ENCODE measurements around the gene CTTNBP2NL. TPM values are rescaled to one million over a fixed set of nuclear protein-coding genes. Genes with fewer than 3 reads are reported as not detected.
A peak's percentile ranks its signal among the peaks of the same experiment; 100 is the strongest.

Gene CTTNBP2NL, protein sequence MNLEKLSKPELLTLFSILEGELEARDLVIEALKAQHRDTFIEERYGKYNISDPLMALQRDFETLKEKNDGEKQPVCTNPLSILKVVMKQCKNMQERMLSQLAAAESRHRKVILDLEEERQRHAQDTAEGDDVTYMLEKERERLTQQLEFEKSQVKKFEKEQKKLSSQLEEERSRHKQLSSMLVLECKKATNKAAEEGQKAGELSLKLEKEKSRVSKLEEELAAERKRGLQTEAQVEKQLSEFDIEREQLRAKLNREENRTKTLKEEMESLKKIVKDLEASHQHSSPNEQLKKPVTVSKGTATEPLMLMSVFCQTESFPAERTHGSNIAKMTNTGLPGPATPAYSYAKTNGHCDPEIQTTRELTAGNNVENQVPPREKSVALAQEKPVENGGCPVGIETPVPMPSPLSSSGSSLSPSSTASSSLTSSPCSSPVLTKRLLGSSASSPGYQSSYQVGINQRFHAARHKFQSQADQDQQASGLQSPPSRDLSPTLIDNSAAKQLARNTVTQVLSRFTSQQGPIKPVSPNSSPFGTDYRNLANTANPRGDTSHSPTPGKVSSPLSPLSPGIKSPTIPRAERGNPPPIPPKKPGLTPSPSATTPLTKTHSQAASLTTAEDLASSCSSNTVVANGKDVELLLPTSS
- total RNA-seq, result 1 to 10 TPM; 4.0 to 7.2 TPM

DNA sequence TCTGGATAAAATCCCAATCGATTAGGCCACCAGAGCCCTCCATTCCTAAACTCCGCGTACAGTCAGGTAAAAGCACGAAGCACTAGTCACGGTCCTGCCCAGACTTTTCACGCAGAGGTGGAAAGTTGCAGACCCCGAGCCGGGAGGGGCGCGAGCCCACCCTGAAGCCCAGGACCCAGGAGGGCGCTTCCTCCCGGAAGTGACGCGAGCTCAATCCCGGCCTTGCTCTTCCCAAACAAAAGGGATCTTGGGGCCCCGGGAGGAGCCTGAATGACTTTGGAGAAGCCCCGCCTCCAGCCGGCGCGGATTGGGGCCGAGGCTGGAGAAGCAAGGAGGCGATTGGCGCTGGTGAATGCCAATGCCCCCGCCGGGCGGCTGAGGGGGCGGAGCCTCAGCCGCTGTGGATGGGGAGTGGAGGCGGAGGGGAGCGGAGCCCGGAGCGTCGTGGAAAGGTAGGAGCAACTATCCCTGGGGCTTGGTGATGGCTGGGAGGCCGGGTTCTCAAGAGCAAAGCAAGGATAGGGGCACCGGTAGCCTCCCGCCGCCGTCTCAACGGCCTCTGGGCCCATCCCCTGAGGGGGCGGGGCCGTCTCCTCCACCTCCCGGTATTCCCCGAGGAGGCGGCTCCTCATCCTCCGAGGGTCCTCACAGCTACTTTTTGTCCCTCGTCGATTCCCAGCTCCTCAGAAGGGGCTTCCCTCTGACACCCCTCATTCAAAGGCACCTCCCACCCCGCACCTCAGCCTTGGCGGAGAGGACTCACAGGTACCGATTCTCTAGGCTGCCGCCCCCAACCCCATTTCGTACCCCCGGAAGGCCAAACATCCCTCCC lies at the start of gene CTTNBP2NL:
TSS of gene CTTNBP2NL (plus strand) at position 394 of the 832 bp plus-strand sequence. CDS start 19,952 bp downstream, outside the sequence.
- H3K27ac Mint-ChIP-seq, result peak within 1 kb of the TSS; percentile 81
- H3K27me3 Mint-ChIP-seq, result peaks cover 7% of the 10 kb centered on the region
- H3K36me3 Mint-ChIP-seq (ENCODE audit: low read depth), result no peaks in the 10 kb centered on the region
- H3K9me3 Mint-ChIP-seq, result no peaks in the 10 kb centered on the region
- peak within 1 kb of the TSS; percentile 94 for H3K4me3 Mint-ChIP-seq
- peak; percentile 91 for ATAC-seq (replicated peaks)
- peaks cover 20% of the 10 kb centered on the region for H3K4me1 Mint-ChIP-seq

DNA sequence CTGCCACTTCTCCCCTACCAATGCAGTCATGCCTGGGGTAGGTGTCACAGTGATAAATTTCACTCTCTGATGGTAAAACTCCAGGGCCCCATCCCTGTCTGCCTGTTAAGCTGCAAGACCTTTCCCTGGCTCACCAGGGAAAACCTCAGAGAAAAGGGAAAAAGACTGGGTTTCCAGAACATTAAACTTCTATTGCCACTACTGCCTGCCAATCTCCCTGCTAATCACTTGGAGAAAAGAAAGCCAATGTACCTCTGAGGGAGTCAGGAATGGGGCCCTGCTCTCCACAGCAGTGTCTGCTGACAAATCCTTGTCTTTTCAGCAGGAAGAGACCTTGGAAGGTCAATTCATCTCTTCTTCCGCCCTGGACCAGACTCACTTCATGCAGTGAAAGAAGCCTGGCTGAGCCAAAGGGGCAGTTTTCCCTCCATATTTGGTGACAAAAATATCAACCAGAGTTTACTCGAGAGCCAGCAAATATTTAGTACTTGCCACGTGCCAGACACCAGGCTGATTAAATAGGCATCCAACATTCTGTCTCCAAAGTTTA lies 49.1 kb upstream of the CTTNBP2NL start:
- Mint-ChIP-seq H3K27me3 (peaks cover 11% of the 10 kb centered on the region), H3K9me3 (peaks cover 5% of the 10 kb centered on the region), H3K4me3 (no peak overlapping the region), H3K27ac (no peak overlapping the region), H3K36me3 (ENCODE audit: low read depth) (no peaks in the 10 kb centered on the region), H3K4me1 (peaks cover 9% of the 10 kb centered on the region)
- no peak for ATAC-seq (replicated peaks)

DNA sequence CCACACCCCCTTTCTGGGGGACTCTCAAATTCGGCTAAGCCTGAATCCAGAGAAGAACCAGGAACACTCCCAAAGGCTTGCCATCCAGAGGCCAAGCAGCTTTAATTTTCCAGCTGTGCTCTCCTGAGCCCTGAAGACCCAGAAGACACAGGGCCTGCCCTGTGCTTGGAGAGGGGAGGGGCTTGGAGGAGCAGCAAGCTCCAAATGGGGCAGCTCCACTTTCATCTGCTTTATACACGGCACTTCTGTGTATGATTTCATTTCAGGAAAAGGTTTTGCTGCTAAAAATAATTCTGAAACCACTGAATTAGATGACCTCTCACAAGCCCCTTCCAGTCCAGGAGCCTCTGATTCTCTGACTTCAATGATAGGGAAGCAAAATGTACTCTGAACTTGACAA lies 39.2 kb upstream of the CTTNBP2NL start:
- no peak overlapping the region for H3K4me3 Mint-ChIP-seq
- no peak for ATAC-seq (replicated peaks)
- no peaks in the 10 kb centered on the region for H3K36me3 Mint-ChIP-seq (ENCODE audit: low read depth)
- H3K4me1 Mint-ChIP-seq, result no peaks in the 10 kb centered on the region
- H3K27me3 Mint-ChIP-seq, result peaks cover 25% of the 10 kb centered on the region
- no peaks in the 10 kb centered on the region for H3K9me3 Mint-ChIP-seq
- H3K27ac Mint-ChIP-seq, result no peak overlapping the region

DNA sequence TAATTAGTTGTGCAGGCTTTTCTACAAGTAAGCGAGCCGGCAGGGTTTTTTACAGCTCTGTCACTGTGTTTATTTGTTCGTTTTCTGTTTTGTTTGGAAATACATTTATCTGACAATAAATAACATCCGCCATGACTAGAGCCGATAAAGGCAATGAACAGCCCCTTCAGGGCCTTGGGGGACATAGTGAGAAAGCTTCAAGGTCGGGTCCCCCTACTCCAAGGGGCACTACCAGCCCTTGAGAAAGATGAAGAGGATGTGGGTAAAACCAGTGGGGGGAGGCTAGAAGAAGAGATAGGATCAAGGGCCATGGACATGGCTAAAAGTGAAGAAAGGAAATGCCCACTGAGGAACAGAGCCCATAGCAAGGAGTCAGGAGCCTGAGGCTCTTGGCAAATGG lies 38.5 kb upstream of the CTTNBP2NL start:
- ATAC-seq (replicated peaks), result no peak
- H3K4me3 Mint-ChIP-seq, result no peak overlapping the region
- no peaks in the 10 kb centered on the region for H3K9me3 Mint-ChIP-seq
- no peak overlapping the region for H3K27ac Mint-ChIP-seq
- no peaks in the 10 kb centered on the region for H3K36me3 Mint-ChIP-seq (ENCODE audit: low read depth)
- peaks cover 24% of the 10 kb centered on the region for H3K27me3 Mint-ChIP-seq
- no peaks in the 10 kb centered on the region for H3K4me1 Mint-ChIP-seq

DNA sequence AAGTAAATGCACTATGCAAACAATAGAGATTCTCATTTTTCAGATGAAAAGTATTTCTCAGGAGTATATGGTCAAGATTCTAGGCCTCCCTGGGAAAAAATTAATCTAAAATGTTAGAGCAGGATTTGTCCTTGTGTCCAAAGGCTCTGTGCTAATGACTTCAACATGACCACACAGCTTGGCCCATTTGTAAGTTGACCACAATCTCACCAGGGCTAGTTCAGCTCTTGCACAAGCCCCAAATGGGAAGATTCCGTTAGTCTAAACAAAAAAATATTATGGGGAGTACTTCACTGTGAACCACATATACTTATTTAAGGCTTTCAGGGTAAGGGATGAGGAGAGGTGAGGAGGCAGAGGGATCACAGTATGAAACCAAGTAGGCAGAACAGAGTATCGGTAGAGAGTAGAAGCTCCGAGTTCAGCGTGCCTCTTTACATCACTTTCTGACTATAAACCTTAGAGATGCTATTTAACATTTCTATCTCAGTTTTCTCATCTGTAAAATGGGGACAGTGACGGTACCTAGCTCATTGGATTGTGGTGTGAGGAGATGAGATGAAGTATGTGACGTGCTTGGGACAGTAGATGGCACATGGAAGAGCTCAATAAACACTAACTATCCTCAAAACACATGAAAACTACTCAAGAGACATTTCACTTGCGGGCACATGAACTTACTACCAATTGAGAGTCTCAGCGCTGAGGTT lies 37.8 kb upstream of the CTTNBP2NL start:
- H3K27me3 Mint-ChIP-seq, result peaks cover 25% of the 10 kb centered on the region
- H3K27ac Mint-ChIP-seq, result no peak overlapping the region
- H3K36me3 Mint-ChIP-seq (ENCODE audit: low read depth), result no peaks in the 10 kb centered on the region
- H3K4me3 Mint-ChIP-seq, result no peak overlapping the region
- H3K9me3 Mint-ChIP-seq, result no peaks in the 10 kb centered on the region
- no peak for ATAC-seq (replicated peaks)
- no peaks in the 10 kb centered on the region for H3K4me1 Mint-ChIP-seq

DNA sequence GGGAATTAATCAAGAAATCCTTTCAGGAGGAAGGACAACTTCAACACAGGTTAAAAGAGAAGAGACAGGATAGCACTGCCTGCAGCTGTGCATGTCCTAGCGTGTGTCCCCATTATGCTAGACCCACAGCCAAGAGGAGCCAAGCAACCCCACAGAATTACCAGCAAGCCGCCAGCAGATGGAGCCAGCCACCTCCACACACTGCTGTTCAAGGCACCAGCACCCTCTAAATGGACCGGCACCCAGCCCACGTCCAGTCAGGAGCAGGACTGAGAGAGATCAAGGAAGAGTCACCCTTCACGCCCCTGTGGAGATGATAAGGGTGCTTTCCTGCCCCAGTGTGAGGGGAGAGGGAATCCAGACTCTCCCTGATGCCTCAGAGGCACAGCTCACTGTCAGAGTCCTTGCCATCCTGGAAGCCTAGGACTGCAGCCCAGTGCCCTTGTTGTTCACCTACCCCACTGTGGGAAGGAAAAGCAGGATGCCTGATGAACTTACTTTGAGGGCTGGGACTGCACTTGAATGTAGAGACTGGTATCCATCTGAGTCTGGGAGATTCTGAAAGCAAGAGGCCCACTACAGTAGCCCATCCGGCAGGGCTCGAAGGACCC lies 37.1 kb upstream of the CTTNBP2NL start:
- peak; percentile 59 for ATAC-seq (replicated peaks)
- Mint-ChIP-seq H3K9me3 (no peaks in the 10 kb centered on the region), H3K4me1 (no peaks in the 10 kb centered on the region), H3K27ac (no peak overlapping the region), H3K27me3 (peaks cover 25% of the 10 kb centered on the region), H3K4me3 (no peak overlapping the region), H3K36me3 (ENCODE audit: low read depth) (no peaks in the 10 kb centered on the region)

DNA sequence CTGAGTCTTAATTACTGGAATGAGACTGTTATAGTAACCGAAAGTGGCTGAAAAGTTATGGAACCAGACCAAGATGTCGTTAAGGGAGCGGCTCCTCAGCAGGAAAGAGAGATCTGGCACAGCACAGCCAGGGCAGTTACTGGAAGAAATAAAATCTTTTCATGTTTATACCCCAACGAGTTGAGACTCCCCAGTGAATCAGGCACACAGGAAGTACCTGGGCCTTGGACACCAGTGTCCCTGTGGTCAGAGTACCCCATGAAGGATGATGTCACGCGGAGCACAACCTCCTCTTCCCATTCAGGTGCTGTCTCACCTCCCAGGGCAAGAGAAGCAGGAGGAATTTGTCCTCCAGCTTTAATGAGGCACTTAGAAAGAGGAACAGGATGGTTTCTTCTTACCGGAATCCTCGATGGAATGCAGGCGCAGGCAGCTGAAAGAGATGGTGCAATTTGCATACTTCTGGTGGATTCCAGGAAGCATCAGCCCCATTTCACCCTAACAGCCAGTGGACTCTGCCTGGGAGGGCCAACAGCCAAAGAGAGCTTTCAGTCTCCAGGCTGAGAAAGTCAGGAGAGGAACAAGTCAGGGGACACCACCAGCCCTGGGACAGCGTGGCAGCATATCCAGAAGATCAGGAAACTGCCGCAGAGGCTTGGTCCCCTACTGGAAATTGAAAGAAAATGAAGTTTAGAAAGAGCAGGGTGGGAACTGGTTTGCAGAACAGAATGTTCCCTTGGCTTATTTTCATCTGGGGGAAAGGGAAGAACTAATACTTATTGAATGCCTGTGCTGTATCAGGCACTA lies 35.9 kb upstream of the CTTNBP2NL start:
- Mint-ChIP-seq H3K4me3 (no peak overlapping the region), H3K27ac (no peak overlapping the region), H3K36me3 (ENCODE audit: low read depth) (no peaks in the 10 kb centered on the region), H3K9me3 (no peaks in the 10 kb centered on the region), H3K27me3 (peaks cover 22% of the 10 kb centered on the region), H3K4me1 (no peaks in the 10 kb centered on the region)
- ATAC-seq (replicated peaks), result no peak

DNA sequence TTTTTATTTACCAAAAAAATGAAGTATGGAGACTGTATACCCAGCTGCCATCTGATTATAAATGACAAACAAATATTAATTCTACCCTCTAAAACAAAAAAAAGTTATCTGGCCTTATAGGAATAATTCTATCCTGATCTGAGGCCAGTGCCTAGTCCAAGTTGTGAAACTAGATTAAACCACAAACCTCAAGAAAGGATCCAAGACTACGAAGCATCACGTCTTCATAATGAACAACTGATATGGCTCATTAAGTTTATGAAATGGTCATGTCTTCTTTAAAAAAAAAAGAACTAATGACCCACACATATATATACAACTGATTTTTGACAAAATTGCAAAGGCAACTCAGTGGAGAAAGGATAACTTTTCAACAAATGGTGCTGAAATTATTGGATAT lies 32.4 kb upstream of the CTTNBP2NL start:
- Mint-ChIP-seq H3K27me3 (peaks cover 21% of the 10 kb centered on the region), H3K36me3 (ENCODE audit: low read depth) (no peaks in the 10 kb centered on the region), H3K4me1 (no peaks in the 10 kb centered on the region), H3K9me3 (no peaks in the 10 kb centered on the region), H3K4me3 (no peak overlapping the region), H3K27ac (no peak overlapping the region)
- ATAC-seq (replicated peaks), result no peak

DNA sequence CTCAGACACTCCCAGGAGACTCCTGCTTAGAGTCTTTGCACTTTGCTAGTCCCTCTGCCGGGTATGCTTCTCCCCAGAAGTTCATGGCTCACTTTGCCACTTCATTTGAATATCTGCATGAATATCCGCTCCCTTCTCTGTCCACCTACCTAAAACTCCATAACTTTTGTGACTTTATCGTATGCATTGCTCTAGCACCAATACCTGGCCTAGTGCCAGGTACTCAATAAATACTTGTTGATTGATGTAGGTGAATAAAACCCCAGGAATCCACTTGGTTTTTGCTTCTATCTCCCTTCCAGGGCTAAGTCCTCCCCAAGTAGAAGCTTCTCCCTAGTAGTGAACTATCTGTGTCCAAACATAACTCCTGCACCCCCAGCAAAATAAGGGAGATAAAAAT lies 27.8 kb upstream of the CTTNBP2NL start:
- Mint-ChIP-seq H3K27ac (no peak overlapping the region), H3K36me3 (ENCODE audit: low read depth) (no peaks in the 10 kb centered on the region), H3K9me3 (no peaks in the 10 kb centered on the region), H3K27me3 (peaks cover 38% of the 10 kb centered on the region), H3K4me1 (no peaks in the 10 kb centered on the region), H3K4me3 (no peak overlapping the region)
- ATAC-seq (replicated peaks), result no peak

DNA sequence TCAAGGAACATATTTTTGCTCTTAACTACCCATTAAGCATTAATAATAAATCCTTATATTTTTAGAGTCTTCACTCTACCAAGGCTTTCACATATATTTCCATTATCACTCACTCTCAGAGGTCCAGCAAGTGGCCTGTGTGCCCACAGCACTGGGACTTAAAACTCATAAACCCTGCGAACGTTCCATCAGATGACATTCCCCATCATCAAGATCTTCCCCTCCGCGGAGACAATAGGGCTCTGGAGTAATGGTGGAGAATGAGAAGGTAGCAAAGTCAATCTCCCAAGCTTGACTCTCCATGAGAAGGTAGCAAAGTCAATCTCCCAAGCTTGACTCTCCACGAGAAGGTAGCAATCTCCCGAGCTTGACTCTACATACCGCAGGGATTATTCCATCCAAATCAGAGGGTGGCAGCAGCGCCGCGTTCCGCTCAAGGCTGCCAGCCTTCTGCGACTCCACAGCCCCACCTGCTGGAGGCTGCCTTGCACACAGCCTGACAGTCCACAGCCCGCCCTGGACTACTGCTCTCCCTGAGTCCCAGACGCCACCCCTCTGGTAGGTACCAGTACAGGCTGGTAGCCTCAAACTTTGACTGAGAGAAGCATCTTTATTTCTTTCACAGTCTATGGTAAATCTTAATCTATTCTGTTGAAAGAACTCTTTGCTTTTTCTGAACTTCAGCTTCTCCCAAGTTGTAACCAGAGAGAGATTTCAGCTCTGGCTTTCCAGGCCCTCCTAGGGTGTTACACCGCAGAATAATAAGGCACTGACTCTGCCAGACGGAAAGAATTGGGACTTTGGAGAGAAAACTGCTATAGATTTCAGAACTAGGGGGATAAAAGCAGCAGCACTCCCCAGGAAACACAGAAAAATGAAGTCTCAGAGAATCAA lies 26.4 kb upstream of the CTTNBP2NL start:
- Mint-ChIP-seq H3K4me1 (no peaks in the 10 kb centered on the region), H3K27me3 (peaks cover 41% of the 10 kb centered on the region)
- peak; percentile 99 for ATAC-seq (replicated peaks)

DNA sequence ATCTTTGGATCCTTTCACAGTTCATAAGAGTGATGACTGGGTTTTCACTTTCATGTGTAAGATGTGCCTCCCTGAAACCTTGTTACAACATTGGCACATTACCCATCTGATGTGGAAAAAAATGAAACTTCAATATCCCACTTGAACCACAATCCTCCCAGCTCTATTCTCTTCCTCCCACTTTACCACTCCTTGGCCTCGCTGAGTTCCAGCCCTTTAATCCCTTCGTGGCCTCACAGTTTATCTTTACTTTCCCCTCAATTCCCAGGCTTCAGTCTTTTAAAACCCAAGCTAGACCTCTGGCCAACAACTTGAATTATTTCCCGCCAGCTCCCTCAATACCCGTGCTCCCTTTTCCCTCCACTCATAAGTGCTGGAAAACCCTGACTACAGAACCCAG lies 25.0 kb upstream of the CTTNBP2NL start:
- Mint-ChIP-seq H3K27me3 (peaks cover 38% of the 10 kb centered on the region), H3K36me3 (ENCODE audit: low read depth) (no peaks in the 10 kb centered on the region)
- ATAC-seq (replicated peaks), result no peak

More for the DNA sequence above, 26.4 kb upstream of the CTTNBP2NL start:
- Mint-ChIP-seq H3K27ac (no peak overlapping the region), H3K9me3 (no peaks in the 10 kb centered on the region), H3K4me3 (no peak overlapping the region), H3K36me3 (ENCODE audit: low read depth) (no peaks in the 10 kb centered on the region)

DNA sequence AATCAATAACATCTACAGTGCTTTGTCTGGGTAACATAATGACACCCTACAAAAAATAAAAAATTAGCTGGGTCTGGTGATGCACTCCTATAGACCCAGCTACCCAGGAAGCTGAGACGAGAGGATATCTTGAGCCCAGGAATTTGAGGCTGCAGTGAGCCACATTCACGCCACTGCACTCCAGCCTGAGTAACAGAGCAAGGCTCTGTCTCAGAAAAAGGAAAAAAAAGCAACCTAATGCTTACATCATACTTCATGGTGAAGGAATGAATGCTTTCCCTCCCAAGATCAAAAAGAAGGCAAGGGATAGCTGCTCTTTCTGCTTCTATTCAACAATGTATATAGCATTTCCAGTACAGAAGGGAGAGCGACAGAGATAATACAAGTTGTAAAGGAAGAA lies 24.2 kb upstream of the CTTNBP2NL start:
- ATAC-seq (replicated peaks), result no peak
- Mint-ChIP-seq H3K4me1 (no peaks in the 10 kb centered on the region), H3K4me3 (no peak overlapping the region), H3K36me3 (ENCODE audit: low read depth) (no peaks in the 10 kb centered on the region), H3K27me3 (peaks cover 39% of the 10 kb centered on the region), H3K9me3 (no peaks in the 10 kb centered on the region), H3K27ac (no peak overlapping the region)

More for the DNA sequence above, 25.0 kb upstream of the CTTNBP2NL start:
- Mint-ChIP-seq H3K4me3 (no peak overlapping the region), H3K27ac (no peak overlapping the region), H3K4me1 (no peaks in the 10 kb centered on the region), H3K9me3 (no peaks in the 10 kb centered on the region)

All from activated T-helper 17 cell treated with anti-CD3 and anti-CD28 coated beads, Interleukin-2, amount 50 U/mL, for 72 hours (primary cell).